ENCODE results near the gene PTCD1. TPM values are rescaled to one million over a fixed set of nuclear protein-coding genes. Genes with fewer than 3 reads are reported as not detected.

Gene PTCD1
- total RNA-seq, 1 experiment from 2014 or later = 15.0 TPM

DNA sequence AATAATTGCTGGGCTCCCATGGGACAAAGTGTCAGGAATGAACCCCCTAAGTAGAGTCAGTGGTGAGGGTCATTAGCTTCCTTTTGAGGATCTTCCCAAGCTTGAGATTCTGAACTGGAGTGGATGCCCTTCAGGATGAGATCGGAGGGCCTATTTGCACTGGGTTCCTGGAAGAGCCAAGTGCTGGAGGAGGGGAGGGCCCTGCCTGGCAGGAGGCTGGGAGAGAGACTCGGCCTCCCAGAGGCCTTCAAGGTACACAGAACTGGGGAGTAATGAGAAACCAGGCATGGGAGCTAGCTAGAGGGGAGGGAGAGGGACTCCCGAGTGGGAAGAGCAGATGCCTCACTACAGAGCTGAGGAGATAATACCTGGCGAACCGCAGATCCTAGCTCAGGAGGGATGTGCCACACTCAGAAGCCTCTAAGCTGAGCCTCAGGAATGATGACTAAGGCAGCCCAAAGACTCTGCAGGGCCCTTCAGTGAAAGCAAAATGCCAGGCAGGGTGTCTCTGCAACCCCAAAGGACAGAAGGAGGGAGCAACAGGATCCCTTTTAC, 39.6 kb downstream of the PTCD1 start:
- Histone ChIP-seq H3K4me1 (ENCODE audit: control insufficient read depth, insufficient read depth, low read length) (peaks cover 43% of the 10 kb centered on the region), H3K36me3 (ENCODE audit: control insufficient read depth, insufficient read depth, low read length) (peaks cover 12% of the 10 kb centered on the region), H3K27me3 (ENCODE audit: control insufficient read depth, insufficient read depth, low read length) (no peaks in the 10 kb centered on the region), H3K4me3 (ENCODE audit: low read depth in 2 of 2, low read length in 2 of 2) (no peak overlapping the region), H3K9me3 (ENCODE audit: control insufficient read depth, insufficient read depth, low read depth, low read length) (no peaks in the 10 kb centered on the region), H3K27ac (ENCODE audit: low read length) (no peak overlapping the region)
- BruUV-seq (replicated peaks) = no TSS peak
- TF ChIP-seq, protein P1, sequence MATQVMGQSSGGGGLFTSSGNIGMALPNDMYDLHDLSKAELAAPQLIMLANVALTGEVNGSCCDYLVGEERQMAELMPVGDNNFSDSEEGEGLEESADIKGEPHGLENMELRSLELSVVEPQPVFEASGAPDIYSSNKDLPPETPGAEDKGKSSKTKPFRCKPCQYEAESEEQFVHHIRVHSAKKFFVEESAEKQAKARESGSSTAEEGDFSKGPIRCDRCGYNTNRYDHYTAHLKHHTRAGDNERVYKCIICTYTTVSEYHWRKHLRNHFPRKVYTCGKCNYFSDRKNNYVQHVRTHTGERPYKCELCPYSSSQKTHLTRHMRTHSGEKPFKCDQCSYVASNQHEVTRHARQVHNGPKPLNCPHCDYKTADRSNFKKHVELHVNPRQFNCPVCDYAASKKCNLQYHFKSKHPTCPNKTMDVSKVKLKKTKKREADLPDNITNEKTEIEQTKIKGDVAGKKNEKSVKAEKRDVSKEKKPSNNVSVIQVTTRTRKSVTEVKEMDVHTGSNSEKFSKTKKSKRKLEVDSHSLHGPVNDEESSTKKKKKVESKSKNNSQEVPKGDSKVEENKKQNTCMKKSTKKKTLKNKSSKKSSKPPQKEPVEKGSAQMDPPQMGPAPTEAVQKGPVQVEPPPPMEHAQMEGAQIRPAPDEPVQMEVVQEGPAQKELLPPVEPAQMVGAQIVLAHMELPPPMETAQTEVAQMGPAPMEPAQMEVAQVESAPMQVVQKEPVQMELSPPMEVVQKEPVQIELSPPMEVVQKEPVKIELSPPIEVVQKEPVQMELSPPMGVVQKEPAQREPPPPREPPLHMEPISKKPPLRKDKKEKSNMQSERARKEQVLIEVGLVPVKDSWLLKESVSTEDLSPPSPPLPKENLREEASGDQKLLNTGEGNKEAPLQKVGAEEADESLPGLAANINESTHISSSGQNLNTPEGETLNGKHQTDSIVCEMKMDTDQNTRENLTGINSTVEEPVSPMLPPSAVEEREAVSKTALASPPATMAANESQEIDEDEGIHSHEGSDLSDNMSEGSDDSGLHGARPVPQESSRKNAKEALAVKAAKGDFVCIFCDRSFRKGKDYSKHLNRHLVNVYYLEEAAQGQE (IDR thresholded peaks at IDR 0.05; ENCODE audit: insufficient read depth in 1 of 2, low read depth in 2 of 2, low read length in 1 of 2) = no peak
- TF ChIP-seq POLR2AphosphoS5 (IDR thresholded peaks at IDR 0.05; ENCODE audit: low read depth, low read length) = 0 out of 2 replicates have a peak, but pooled peaks have one; percentile 48
- no peak for TF ChIP-seq TCF7L2 (IDR thresholded peaks at IDR 0.05; ENCODE audit: low read depth, low read length)
- TF ChIP-seq, protein P2, sequence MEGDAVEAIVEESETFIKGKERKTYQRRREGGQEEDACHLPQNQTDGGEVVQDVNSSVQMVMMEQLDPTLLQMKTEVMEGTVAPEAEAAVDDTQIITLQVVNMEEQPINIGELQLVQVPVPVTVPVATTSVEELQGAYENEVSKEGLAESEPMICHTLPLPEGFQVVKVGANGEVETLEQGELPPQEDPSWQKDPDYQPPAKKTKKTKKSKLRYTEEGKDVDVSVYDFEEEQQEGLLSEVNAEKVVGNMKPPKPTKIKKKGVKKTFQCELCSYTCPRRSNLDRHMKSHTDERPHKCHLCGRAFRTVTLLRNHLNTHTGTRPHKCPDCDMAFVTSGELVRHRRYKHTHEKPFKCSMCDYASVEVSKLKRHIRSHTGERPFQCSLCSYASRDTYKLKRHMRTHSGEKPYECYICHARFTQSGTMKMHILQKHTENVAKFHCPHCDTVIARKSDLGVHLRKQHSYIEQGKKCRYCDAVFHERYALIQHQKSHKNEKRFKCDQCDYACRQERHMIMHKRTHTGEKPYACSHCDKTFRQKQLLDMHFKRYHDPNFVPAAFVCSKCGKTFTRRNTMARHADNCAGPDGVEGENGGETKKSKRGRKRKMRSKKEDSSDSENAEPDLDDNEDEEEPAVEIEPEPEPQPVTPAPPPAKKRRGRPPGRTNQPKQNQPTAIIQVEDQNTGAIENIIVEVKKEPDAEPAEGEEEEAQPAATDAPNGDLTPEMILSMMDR (IDR thresholded peaks at IDR 0.05) = no peak
- 0 out of 2 replicates have a peak, but pooled peaks have one; percentile 2 for ATAC-seq
- intact Hi-C loops (cut with micrococcal nuclease; ENCODE audit: unreplicated experiment) (no loop called here), in situ Hi-C loops (cut with HindIII; ENCODE audit: low pct_unique_long_range_greater_than_20kb, low sequenced_read_pairs) (no loop called here)
- ChIA-PET POLR2A (interaction anchor here (0.7 to 1.7 kb wide), 2 partner anchors 10 to 24 kb away, joined by 3 to 5 read pairs; partner anchors contain the start of genes BUD31 and PDAP1), CTCF (interaction anchor here (0.9 kb wide), 1 partner anchor 39 kb away, joined by 3 read pairs; no protein-coding TSS in a partner anchor)
- no peak for DNase-seq (ENCODE audit: low read depth, low spot score)

DNA sequence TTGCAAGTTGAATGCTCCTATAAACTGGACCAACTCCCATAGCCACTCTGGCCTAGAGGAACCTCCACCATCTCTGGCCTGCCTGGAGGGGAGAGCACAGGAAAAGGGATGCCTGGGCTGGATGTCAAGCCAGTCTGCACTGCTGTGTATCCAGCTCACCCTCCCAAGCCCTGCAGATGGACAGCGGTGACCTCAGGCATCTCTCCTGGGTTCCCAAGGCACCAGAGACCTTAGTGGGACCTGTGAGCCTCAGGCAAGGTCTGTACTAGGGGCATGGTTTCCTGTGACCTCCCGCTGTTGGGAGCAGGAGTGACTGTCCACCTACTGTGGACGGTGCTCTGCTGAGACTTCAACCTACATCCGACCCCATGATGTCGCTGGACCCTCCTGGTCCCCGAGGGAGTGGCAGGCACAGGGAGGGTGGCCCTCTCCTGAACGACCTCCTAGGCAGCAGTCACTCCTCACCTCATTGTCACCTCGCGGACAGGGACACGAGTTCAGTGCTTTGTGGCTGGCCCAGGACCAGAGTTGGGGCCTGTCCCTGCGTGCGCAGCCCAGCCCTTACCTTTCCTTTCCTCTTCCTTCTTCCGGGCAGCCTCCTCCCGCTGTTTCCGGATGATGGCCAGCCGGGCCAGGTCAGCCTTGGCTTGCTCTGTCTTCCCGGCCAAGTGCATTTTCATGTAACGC, 41.2 kb downstream of the PTCD1 start:
- in situ Hi-C loops (cut with HindIII; ENCODE audit: low pct_unique_long_range_greater_than_20kb, low sequenced_read_pairs) = no loop called here
- CTCF ChIA-PET = no interaction called here
- peak overlapping the region; percentile 78 for H3K27ac ChIP-seq (ENCODE audit: low read length)
- H3K4me3 ChIP-seq (ENCODE audit: low read depth in 2 of 2, low read length in 2 of 2) = no peak overlapping the region
- DNase-seq (ENCODE audit: low read depth, low spot score) (no peak), ATAC-seq (peak; percentile 31)
- H3K36me3 ChIP-seq (ENCODE audit: control insufficient read depth, insufficient read depth, low read length) = peaks cover 6% of the 10 kb centered on the region; the same call in 1 of the 2 replicates
- TF ChIP-seq TCF7L2 (IDR thresholded peaks at IDR 0.05; ENCODE audit: low read depth, low read length) (no peak), POLR2AphosphoS5 (IDR thresholded peaks at IDR 0.05; ENCODE audit: low read depth, low read length) (peak; percentile 75)
- intact Hi-C loops (cut with micrococcal nuclease; ENCODE audit: unreplicated experiment) = no loop called here
- H3K4me1 ChIP-seq (ENCODE audit: control insufficient read depth, insufficient read depth, low read length) = peaks cover 56% of the 10 kb centered on the region
- POLR2A ChIA-PET = no interaction called here
- BruUV-seq (replicated peaks) = no TSS peak
- H3K27me3 ChIP-seq (ENCODE audit: control insufficient read depth, insufficient read depth, low read length) = no peaks in the 10 kb centered on the region
- H3K9me3 ChIP-seq (ENCODE audit: control insufficient read depth, insufficient read depth, low read depth, low read length) = no peaks in the 10 kb centered on the region

Data from Panc1 (cell line).